OCI-LY1 (cell line): ENCODE data around the gene PTPRD.

Source experiments
- H2AFZ ChIP-seq: fragments of 200-600 bp; sonication (generic), shearing (Covaris generic); 2 replicates; pipeline ENCODE4 v1.6.0; 2014; ENCODE audit warnings: antibody characterized with exemption, mild to moderate bottlenecking, low read length
- H3F3A ChIP-seq: fragments of 200-600 bp; sonication (generic), shearing (Covaris generic); 2 replicates; pipeline ENCODE4 v1.6.0; 2014; ENCODE audit warnings: mild to moderate bottlenecking, antibody characterized with exemption, low read length, moderate library complexity; ENCODE audit not compliant: insufficient read depth
- H3K27ac ChIP-seq: fragments of 200-600 bp; sonication (generic); 2 replicates; pipeline ENCODE4 v1.5.1; 2014; ENCODE audit warnings: low read length, mixed run types, mild to moderate bottlenecking, low read depth; ENCODE audit not compliant: poor library complexity, severe bottlenecking
- H3K27me3 ChIP-seq: fragments of 200-600 bp; sonication (generic); 2 replicates; pipeline ENCODE4 v1.6.0; 2014; ENCODE audit warnings: antibody characterized with exemption, mild to moderate bottlenecking, low read length, moderate library complexity; ENCODE audit not compliant: insufficient read depth
- H3K36me3 ChIP-seq: fragments of 200-600 bp; sonication (generic); 2 replicates; pipeline ENCODE4 v1.6.1; 2014; ENCODE audit warnings: mild to moderate bottlenecking, antibody characterized with exemption, low read length, moderate library complexity, mixed read lengths; ENCODE audit not compliant: insufficient read depth
- H3K4me1 ChIP-seq: fragments of 200-600 bp; sonication (generic); 2 replicates; pipeline ENCODE4 v1.5.1; 2014; ENCODE audit warnings: mild to moderate bottlenecking, low read length, moderate library complexity; ENCODE audit not compliant: insufficient read depth, severe bottlenecking
- H3K4me2 ChIP-seq: fragments of 200-600 bp; sonication (generic), shearing (Covaris generic); 2 replicates; pipeline ENCODE4 v1.6.1; 2014; ENCODE audit warnings: low read length
- H3K4me3 ChIP-seq: fragments of 200-600 bp; sonication (generic); 2 replicates; pipeline ENCODE4 v1.5.1; 2014; ENCODE audit warnings: low read length, low read depth, mild to moderate bottlenecking, mixed read lengths; ENCODE audit not compliant: poor library complexity, severe bottlenecking
- H3K79me2 ChIP-seq: fragments of 200-600 bp; shearing (Covaris generic); 2 replicates; pipeline ENCODE4 v1.6.1; 2016; ENCODE audit warnings: mixed run types, low read length, mixed read lengths; ENCODE audit not compliant: insufficient read depth
- H3K9ac ChIP-seq: fragments of 200-600 bp; sonication (generic), shearing (Covaris generic); 2 replicates; pipeline ENCODE4 v1.6.1; 2014; ENCODE audit warnings: mild to moderate bottlenecking, low read length, mixed read lengths
- H3K9me2 ChIP-seq: fragments of 200-600 bp; sonication (generic), shearing (Covaris generic); 2 replicates; pipeline ENCODE4 v1.6.1; 2014; ENCODE audit warnings: low read depth, mild to moderate bottlenecking, low read length, mixed read lengths
- H3K9me3 ChIP-seq: fragments of 200-600 bp; shearing (Covaris generic); 2 replicates; pipeline ENCODE4 v1.6.1; 2014; ENCODE audit warnings: low read length, mixed read lengths
- H4K20me1 ChIP-seq: fragments of 200-600 bp; sonication (generic), shearing (Covaris generic); 2 replicates; pipeline ENCODE4 v1.6.0; 2016; ENCODE audit warnings: mild to moderate bottlenecking, low read length; ENCODE audit not compliant: insufficient read depth
- EZH2 ChIP-seq: fragments of 200-600 bp; sonication (generic), shearing (Covaris generic); IDR thresholded peaks from 2 replicates; pipeline ENCODE4 v1.8.0; 2017; ENCODE audit warnings: borderline replicate concordance, mixed run types, mild to moderate bottlenecking, antibody characterized with exemption, low read length, moderate library complexity, mixed read lengths
- TF ChIP-seq, protein P1 (sequence below): fragments of 200-600 bp; sonication (generic), shearing (Covaris generic); IDR thresholded peaks from 2 replicates; pipeline ENCODE4 v1.5.1; 2017; ENCODE audit warnings: mild to moderate bottlenecking, antibody characterized with exemption, low read length, moderate library complexity, mixed read lengths

PTPRD gene

DNA sequence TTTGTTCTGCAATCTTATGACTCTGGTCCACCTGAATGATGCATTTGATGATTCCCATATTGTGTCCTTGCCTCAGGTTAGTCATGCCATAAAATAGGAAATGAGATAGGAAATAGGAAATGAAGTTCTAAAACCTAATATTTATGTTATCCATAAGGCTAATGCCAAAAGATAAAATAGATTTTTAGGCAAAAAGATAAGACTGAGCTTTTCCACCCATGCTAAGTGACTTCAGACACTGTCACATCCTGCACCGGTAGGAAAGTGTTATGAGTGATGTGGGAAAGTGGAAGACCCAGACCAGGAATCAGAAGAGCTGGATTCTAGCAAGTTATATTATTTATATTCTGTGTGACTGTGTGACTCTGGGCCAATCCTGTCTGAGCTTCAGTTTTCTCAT lies 2212.4 kb downstream of the PTPRD start:
- Histone ChIP-seq H4K20me1 (no peaks in the 10 kb centered on the region), H3K27me3 (no peaks in the 10 kb centered on the region), H3F3A (no peaks in the 10 kb centered on the region), H3K4me1 (no peaks in the 10 kb centered on the region), H3K9me2 (no peaks in the 10 kb centered on the region), H3K36me3 (no peaks in the 10 kb centered on the region), H3K4me2 (no peak overlapping the region), H2AFZ (no peak overlapping the region), H3K27ac (no peak overlapping the region), H3K9ac (no peak overlapping the region), H3K4me3 (no peak overlapping the region), H3K79me2 (no peaks in the 10 kb centered on the region), H3K9me3 (no peaks in the 10 kb centered on the region)
- TF ChIP-seq, protein P1, sequence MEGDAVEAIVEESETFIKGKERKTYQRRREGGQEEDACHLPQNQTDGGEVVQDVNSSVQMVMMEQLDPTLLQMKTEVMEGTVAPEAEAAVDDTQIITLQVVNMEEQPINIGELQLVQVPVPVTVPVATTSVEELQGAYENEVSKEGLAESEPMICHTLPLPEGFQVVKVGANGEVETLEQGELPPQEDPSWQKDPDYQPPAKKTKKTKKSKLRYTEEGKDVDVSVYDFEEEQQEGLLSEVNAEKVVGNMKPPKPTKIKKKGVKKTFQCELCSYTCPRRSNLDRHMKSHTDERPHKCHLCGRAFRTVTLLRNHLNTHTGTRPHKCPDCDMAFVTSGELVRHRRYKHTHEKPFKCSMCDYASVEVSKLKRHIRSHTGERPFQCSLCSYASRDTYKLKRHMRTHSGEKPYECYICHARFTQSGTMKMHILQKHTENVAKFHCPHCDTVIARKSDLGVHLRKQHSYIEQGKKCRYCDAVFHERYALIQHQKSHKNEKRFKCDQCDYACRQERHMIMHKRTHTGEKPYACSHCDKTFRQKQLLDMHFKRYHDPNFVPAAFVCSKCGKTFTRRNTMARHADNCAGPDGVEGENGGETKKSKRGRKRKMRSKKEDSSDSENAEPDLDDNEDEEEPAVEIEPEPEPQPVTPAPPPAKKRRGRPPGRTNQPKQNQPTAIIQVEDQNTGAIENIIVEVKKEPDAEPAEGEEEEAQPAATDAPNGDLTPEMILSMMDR = no peak
- TF ChIP-seq EZH2 = no peak

DNA sequence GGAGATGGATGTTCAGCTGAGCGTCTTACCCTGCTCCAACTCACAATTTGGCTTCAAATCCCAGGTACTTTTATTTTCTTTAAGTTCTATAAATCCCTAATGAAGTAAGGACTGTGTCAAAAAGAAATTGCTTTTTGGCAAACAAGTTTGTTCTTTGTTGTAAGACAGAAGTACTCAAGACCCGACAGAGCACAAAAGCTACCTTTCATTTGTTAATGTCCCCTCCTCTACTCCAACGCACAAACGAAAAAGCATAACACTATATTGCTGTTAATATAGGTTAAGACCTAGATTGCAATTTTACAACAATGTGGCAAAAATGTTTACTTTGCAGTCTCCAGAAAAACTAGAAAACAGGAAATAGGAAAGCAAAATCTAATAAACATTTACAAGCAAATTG lies 2217.8 kb downstream of the PTPRD start:
- H3K9ac ChIP-seq = no peak overlapping the region

DNA sequence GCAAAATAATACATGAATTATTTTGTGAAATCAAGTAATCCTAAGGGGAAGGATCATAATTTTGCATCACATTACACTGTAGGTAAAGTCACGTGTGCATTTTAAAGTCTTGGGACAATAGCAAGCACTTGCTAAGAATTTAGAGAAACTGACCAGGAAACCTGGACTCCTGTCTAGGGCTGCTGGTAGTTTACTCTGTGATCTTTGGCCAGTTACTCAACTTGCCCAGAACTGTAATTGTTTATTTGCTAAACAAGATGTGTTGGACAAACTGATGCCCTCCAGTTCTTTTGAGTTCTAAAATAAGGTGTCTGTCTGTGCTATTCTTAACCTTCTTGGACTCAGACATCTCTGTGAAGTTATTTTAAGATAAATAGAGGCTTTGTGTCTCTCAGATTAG lies 2218.5 kb downstream of the PTPRD start:
- Histone ChIP-seq H3K79me2 (no peaks in the 10 kb centered on the region), H3K4me3 (no peak overlapping the region), H3K9me2 (no peaks in the 10 kb centered on the region), H3F3A (no peaks in the 10 kb centered on the region), H4K20me1 (no peaks in the 10 kb centered on the region), H3K9ac (no peak overlapping the region), H3K4me2 (no peak overlapping the region), H3K9me3 (no peaks in the 10 kb centered on the region), H2AFZ (no peak overlapping the region), H3K36me3 (no peaks in the 10 kb centered on the region), H3K27me3 (no peaks in the 10 kb centered on the region), H3K27ac (no peak overlapping the region), H3K4me1 (no peaks in the 10 kb centered on the region)
- TF ChIP-seq, protein P1 = no peak
- TF ChIP-seq EZH2 = no peak

More for the DNA sequence above, 2217.8 kb downstream of the PTPRD start:
- Histone ChIP-seq H3K4me3 (no peak overlapping the region), H3K36me3 (no peaks in the 10 kb centered on the region), H3K9me3 (no peaks in the 10 kb centered on the region), H3K4me2 (no peak overlapping the region), H3K9me2 (no peaks in the 10 kb centered on the region), H2AFZ (no peak overlapping the region), H3K27me3 (no peaks in the 10 kb centered on the region), H3K27ac (no peak overlapping the region), H3F3A (no peaks in the 10 kb centered on the region), H4K20me1 (no peaks in the 10 kb centered on the region), H3K79me2 (no peaks in the 10 kb centered on the region), H3K4me1 (no peaks in the 10 kb centered on the region)
- TF ChIP-seq, protein P1 = no peak
- TF ChIP-seq EZH2 = no peak
